Epithelial cell of proximal tubule (primary cell): ENCODE data around the gene RPL21. TPM values are rescaled to one million over a fixed set of nuclear protein-coding genes. Genes with fewer than 3 reads are reported as not detected.

Source experiments
- DNase-seq: peaks from one replicate; pipeline ENCODE4 v3.0.0-alpha.2; 2011; ENCODE audit warnings: low read depth
- H3K4me3 ChIP-seq: 2 replicates; pipeline ENCODE4 v1.5.1; 2011; ENCODE audit warnings: low read depth, mild to moderate bottlenecking, low read length
- total RNA-seq: library from RNA; depleted of rRNA; stranded (reverse); fragments of >200 nt; gene quantifications from 2 replicates; pipeline ENCODE4 v1.2.3, GENCODE V29; 2015
- TF ChIP-seq, protein P1 (sequence below): conservative IDR thresholded peaks from 2 replicates; pipeline ENCODE4 v1.5.1; 2012; ENCODE audit warnings: low read depth, mild to moderate bottlenecking, low read length

RPL21 gene
- total RNA-seq, 1 donor from 2014 or later = 1,691 TPM

DNA sequence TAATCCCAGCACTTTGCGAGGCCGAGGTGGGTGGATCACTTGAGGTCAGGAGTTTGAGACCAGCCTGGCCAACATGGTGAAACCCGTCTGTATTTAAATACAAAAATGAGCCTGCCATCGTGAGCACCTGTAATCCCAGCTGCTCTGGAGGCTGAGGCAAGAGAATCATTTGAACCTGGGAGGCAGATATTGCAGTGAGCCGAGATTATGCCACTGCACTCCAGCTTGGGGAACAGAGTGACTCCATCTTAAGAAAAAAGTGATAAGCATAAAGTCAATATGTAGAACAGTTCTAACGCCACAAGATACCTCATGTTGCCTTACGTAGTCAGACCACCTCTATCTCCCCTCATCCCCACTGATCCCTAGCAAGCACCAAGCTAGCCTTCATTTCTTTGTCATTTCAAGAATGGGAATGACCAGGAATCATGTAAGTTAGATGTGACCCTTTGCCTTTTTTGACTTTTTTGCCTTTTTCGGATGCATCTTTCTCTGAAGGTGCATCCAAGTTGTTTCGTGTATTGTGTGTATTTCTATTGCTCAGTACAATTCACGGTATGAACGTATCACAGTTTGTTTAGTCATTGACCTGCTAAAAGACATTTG lies 6.4 kb downstream of the RPL21 start:
- no peak overlapping the region for H3K4me3 ChIP-seq
- TF ChIP-seq, protein P1, sequence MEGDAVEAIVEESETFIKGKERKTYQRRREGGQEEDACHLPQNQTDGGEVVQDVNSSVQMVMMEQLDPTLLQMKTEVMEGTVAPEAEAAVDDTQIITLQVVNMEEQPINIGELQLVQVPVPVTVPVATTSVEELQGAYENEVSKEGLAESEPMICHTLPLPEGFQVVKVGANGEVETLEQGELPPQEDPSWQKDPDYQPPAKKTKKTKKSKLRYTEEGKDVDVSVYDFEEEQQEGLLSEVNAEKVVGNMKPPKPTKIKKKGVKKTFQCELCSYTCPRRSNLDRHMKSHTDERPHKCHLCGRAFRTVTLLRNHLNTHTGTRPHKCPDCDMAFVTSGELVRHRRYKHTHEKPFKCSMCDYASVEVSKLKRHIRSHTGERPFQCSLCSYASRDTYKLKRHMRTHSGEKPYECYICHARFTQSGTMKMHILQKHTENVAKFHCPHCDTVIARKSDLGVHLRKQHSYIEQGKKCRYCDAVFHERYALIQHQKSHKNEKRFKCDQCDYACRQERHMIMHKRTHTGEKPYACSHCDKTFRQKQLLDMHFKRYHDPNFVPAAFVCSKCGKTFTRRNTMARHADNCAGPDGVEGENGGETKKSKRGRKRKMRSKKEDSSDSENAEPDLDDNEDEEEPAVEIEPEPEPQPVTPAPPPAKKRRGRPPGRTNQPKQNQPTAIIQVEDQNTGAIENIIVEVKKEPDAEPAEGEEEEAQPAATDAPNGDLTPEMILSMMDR = no peak

DNA sequence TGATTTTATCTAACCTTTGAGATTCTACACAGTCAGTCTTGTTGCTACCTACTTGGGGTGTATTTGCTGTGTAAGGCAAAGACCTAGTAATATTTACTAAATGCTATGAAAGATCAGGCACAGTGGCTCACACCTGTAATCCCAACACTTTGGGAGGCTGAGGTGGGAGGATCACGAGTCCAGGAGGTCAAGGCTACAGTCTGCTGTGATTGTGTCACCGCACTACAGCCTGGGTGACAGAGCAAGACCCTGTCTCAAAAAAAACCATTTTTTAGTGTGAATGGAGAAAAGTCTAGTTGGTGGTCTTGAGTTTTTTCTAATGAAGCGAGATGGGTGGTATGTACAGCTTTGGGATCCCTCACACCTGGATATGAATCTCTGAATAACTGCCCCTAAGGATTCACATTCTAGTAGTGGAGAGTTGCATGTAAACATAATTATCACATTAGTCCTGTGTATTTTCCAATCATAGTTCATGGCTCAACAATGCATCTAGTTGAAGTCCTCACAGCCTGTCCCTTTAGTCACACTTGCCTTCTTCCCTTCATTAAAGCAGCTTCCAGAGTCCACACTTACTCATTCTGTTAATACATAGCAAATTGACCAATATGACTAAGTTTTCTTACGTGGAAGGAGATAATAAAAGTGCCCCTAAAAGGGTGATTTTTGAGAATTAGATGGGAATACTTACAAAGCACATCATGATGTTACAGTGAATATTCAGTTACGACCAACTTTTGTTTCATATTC lies 7.5 kb downstream of the RPL21 start:
- no peak overlapping the region for H3K4me3 ChIP-seq
- TF ChIP-seq, protein P1 = no peak
- DNase-seq = no peak

More for the DNA sequence above, 6.4 kb downstream of the RPL21 start:
- no peak for DNase-seq

DNA sequence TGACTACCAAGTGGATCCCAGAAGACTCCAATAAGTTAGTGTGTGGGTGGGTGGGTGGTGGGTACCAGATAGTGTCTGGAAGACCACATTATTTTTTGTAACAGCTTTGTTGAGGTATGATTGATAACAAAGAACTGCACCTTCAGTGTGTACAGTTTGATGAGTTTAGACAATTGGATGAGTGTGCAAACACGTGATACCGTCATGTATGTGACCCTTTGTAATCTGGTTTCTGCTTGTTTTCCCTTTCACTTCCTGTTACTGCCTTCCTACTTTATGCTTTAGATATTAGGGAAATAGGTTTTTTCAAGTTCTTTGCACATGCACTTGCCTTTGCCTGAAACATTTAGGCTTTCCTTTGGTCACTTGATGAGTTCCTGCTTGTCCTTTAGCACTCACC lies 8.5 kb downstream of the RPL21 start:
- TF ChIP-seq, protein P1 = no peak
- no peak overlapping the region for H3K4me3 ChIP-seq
- no peak for DNase-seq

DNA sequence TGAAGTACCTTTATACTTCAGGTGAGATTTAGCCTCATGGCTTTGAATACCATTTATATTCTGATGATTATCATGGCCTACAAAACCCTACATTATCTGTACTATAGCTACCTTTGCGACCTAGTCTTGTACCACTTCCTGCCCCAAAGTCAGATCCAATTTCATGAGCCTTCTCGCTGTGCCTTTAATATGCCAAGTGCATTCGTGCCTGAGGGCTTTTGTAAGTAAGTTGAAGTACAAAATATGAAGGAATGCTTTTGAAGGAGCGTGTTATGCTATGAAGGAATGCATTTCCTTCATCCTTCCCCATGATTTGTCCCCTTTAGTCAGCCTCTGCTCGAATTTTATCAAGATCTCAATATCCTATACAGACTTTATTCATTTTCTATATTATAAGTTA lies 10.0 kb downstream of the RPL21 start:
- TF ChIP-seq, protein P1 = no peak
- H3K4me3 ChIP-seq = no peak overlapping the region
- no peak for DNase-seq

DNA sequence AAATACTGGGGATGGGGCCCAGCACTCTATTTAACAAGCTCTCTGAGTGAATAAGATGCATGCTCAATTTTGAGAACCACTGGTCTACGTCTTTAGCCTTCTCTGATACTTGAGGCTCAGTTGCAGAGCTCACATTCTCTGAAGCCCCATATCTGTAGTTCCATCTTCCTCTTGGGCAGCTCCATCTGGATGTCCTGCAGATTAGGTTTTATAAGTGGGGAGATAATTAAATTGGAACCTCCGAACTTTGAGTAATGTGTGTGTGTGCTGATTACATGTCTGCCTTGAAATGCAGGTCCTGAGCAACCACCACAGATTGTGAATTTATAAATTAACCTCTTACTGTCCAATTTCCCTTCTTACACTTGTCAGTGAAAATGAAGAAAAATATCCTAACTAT lies 12.1 kb downstream of the RPL21 start:
- H3K4me3 ChIP-seq = no peak overlapping the region
- DNase-seq = no peak
- TF ChIP-seq, protein P1 = no peak

DNA sequence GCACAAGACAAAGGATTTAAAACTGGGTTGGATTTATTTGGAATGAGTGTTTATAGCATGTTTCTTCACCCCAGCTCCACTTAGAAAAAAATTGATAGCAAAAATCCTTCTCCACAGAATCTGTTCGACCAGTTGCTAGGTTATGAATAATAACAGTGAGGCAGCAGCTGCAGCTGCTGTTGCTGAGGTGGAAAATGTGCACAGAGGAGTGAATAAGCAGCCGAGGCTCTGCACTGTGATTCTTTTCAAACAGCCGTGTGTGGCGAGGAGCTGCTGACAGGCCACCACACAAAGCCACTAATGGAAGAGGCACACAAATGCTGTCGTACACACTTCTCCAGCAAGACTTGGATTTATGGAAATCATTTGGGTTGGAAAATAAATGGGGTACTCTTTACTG lies 12.8 kb downstream of the RPL21 start:
- H3K4me3 ChIP-seq = no peak overlapping the region
- TF ChIP-seq, protein P1 = no peak
- DNase-seq = no peak

DNA sequence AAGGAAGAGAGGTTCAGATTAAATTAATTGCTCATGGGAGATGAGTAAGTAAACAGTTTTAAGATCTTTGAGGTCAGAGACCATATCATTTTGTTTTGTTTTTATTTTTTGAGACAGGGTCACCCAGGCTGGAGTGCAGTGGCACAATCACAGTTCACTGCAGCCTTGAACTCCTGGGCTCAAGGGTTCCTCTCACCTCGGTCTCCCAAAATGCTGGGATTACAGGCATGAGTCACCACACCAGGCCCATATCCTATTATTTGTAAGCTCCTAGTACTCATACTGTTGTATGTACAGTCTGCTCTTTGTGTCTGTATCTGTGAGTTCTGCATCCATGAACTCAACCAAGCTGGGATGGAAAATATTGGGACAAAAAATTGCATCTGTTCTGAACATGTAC lies 13.3 kb downstream of the RPL21 start:
- DNase-seq = no peak
- TF ChIP-seq, protein P1 = no peak
- no peak overlapping the region for H3K4me3 ChIP-seq
